ENCODE measurements around the gene TSPAN9. TPM values are rescaled to one million over a fixed set of nuclear protein-coding genes. Genes with fewer than 3 reads are reported as not detected.

The TSPAN9 gene
- polyA plus RNA-seq, 1 of the 3 experiments (the other 2 are of a cell fraction), result 34.9 TPM

DNA sequence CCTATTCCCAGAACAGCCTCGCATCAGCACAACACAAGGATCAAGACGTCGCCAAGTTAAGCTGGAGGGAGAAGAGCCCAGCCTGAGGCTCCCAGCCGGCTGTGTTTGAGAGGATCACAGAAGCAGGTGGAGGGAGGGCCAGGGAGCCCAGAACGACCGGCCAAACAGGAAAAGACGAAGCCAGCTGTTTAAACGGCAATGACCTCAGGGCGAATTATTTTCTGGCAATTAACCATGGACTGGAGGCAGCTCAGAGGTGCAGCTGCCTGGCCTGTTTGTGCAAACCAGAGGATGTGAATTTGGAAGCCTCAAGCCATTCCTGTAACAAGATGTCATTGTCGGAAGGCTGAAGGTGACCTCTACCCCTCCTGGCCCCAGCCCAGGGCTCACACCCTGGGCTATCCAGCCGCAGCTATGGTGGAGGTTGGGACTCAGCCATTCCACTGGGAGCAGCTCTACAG is 238.1 kb downstream of the TSPAN9 start (continued):
- TF ChIP-seq, protein P1, sequence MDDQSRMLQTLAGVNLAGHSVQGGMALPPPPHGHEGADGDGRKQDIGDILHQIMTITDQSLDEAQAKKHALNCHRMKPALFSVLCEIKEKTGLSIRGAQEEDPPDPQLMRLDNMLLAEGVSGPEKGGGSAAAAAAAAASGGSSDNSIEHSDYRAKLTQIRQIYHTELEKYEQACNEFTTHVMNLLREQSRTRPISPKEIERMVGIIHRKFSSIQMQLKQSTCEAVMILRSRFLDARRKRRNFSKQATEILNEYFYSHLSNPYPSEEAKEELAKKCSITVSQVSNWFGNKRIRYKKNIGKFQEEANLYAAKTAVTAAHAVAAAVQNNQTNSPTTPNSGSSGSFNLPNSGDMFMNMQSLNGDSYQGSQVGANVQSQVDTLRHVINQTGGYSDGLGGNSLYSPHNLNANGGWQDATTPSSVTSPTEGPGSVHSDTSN (IDR thresholded peaks at IDR 0.05), result no peak
- TF ChIP-seq MAX (IDR thresholded peaks at IDR 0.05; ENCODE audit: low read depth) (no peak), NFIC (IDR thresholded peaks at IDR 0.05; ENCODE audit: borderline replicate concordance) (no peak)

GRCh38 chr12:3316776-3317480 is 239.7 kb downstream of the TSPAN9 start:
- no peak overlapping the region for H3K4me2 ChIP-seq
- H4K20me1 ChIP-seq (ENCODE audit: insufficient read depth), result no peaks in the 10 kb centered on the region
- no peaks in the 10 kb centered on the region for H3K9me2 ChIP-seq
- no peak overlapping the region for H2AFZ ChIP-seq (ENCODE audit: low read depth)
- no peak overlapping the region for H3K9ac ChIP-seq
- H3K79me2 ChIP-seq (ENCODE audit: insufficient read depth), result no peaks in the 10 kb centered on the region
- peaks cover 0 to 33% of the 10 kb centered on the region in 2 experiments; a peak in 2 of 4 replicates for H3K4me1 ChIP-seq (ENCODE audit: control insufficient read depth in 1 of 2, insufficient read depth in 2 of 2, low read depth in 1 of 2, low read length in 1 of 2)
- H3K4me3 ChIP-seq (ENCODE audit: low read depth in 2 of 2, low read length in 1 of 2), result no peak overlapping the region
- H3K27me3 ChIP-seq (ENCODE audit: insufficient read depth), result peaks cover 9% of the 10 kb centered on the region; the same call in 1 of the 2 replicates
- H3K36me3 ChIP-seq (replicated peaks in 1 of 2; ENCODE audit: control insufficient read depth in 1 of 2, insufficient read depth in 2 of 2, low read length in 1 of 2), result no peaks in the 10 kb centered on the region
- POLR2A ChIA-PET, result interaction anchor here (0.6 to 1.3 kb wide), 2 partner anchors 9 to 123 kb away, joined by 3 to 4 read pairs; no protein-coding TSS in a partner anchor
- H3K9me3 ChIP-seq, result no peaks in the 10 kb centered on the region
- H3F3A ChIP-seq (replicated peaks; ENCODE audit: insufficient read depth), result no peaks in the 10 kb centered on the region
- 55% methylated on average over 12 of the region's 12 CpGs for WGBS (ENCODE audit: low lambda C conversion rate)
- H3K27ac ChIP-seq (ENCODE audit: low read depth in 2 of 2, low read length in 1 of 2), result no peak overlapping the region; a peak in 1 of 4 replicates
- CTCF ChIA-PET, result interaction anchor here (0.6 to 7.8 kb wide), 7 partner anchors 13 to 569 kb away, joined by 3 to 156 read pairs (median 4); no protein-coding TSS in a partner anchor
- TF ChIP-seq NFIC (IDR thresholded peaks at IDR 0.05; ENCODE audit: borderline replicate concordance) (no peak), MXI1 (IDR thresholded peaks at IDR 0.05; ENCODE audit: low read depth, low read length) (no peak), POLR2AphosphoS5 (IDR thresholded peaks at IDR 0.05; ENCODE audit: low read depth, low read length) (no peak), TAF1 (IDR thresholded peaks at IDR 0.05; ENCODE audit: borderline replicate concordance, low read depth, low read length) (no peak)
- DNase-seq, result no peak

GRCh38 chr12:3317481-3317815 is 240.3 kb downstream of the TSPAN9 start:
- no peak overlapping the region for H3K4me2 ChIP-seq
- no peaks in the 10 kb centered on the region for H3K9me3 ChIP-seq
- ChIA-PET POLR2A (interaction anchor here (0.6 to 1.3 kb wide), 2 partner anchors 10 to 124 kb away, joined by 3 to 4 read pairs; no protein-coding TSS in a partner anchor), CTCF (interaction anchor here (0.6 to 7.8 kb wide), 6 partner anchors 18 to 569 kb away, joined by 3 to 156 read pairs (median 4); no protein-coding TSS in a partner anchor)
- no peaks in the 10 kb centered on the region for H3F3A ChIP-seq (replicated peaks; ENCODE audit: insufficient read depth)
- H4K20me1 ChIP-seq (ENCODE audit: insufficient read depth), result no peaks in the 10 kb centered on the region
- H3K4me3 ChIP-seq (ENCODE audit: low read depth in 2 of 2, low read length in 1 of 2), result no peak overlapping the region
- no peak for DNase-seq
- peaks cover 0 to 34% of the 10 kb centered on the region in 2 experiments; a peak in 2 of 4 replicates for H3K4me1 ChIP-seq (ENCODE audit: control insufficient read depth in 1 of 2, insufficient read depth in 2 of 2, low read depth in 1 of 2, low read length in 1 of 2)
- no peaks in the 10 kb centered on the region for H3K9me2 ChIP-seq
- no peak overlapping the region for H3K9ac ChIP-seq
- no peak overlapping the region for H2AFZ ChIP-seq (ENCODE audit: low read depth)
- no peaks in the 10 kb centered on the region for H3K79me2 ChIP-seq (ENCODE audit: insufficient read depth)
- H3K36me3 ChIP-seq (replicated peaks in 1 of 2; ENCODE audit: control insufficient read depth in 1 of 2, insufficient read depth in 2 of 2, low read length in 1 of 2), result no peaks in the 10 kb centered on the region
- H3K27ac ChIP-seq (ENCODE audit: low read depth in 2 of 2, low read length in 1 of 2), result peak overlapping the region in 1 of 2 experiments; percentile 39; a peak in 1 of 4 replicates
- peaks cover 9% of the 10 kb centered on the region for H3K27me3 ChIP-seq (ENCODE audit: insufficient read depth)
- 56% methylated on average over 4 of the region's 4 CpGs for WGBS (ENCODE audit: low lambda C conversion rate)
- no peak for TF ChIP-seq USF1 (IDR thresholded peaks at IDR 0.05; ENCODE audit: borderline replicate concordance, low read depth)
- no peak for TF ChIP-seq FOXJ3 (CRISPR knock-in tag; IDR thresholded peaks at IDR 0.05)
- TF ChIP-seq TAF1 (IDR thresholded peaks at IDR 0.05; ENCODE audit: borderline replicate concordance, low read depth, low read length), result no peak
- no peak for TF ChIP-seq RCOR1 (IDR thresholded peaks at IDR 0.05; ENCODE audit: low read length)

All from SK-N-SH (cell line).